ENCODE measurements around the gene PCNT. TPM values are rescaled to one million over a fixed set of nuclear protein-coding genes. Genes with fewer than 3 reads are reported as not detected.

Gene PCNT
- total and polyA plus RNA-seq, 2 of the 4 experiments (the other 2 are of a cell fraction), result 10.0 to 19.4 TPM

DNA sequence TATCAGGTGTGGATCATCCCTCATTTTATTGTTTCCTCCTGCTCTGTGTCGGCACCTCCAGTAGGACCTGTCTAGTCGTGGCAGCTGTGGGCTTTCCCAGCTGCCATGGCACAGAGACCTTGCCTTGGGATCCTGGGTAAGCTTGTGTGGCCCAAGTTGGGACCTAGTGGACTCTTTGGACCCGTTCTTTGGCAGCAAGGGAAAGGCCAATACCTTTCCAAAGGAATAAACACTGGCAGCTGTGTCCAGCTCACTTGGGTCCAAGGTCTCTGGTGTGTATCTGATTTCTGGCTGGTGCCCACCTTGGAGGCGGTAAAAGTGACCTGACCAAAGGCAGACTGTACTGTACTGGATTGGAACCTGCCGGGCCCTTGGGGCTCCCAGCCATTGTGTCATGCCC lies 156.5 kb downstream of the PCNT start:
- no peak overlapping the region for H2BK20ac ChIP-seq (ENCODE audit: low read depth, low read length)
- H2AK9ac ChIP-seq (replicated peaks; ENCODE audit: low read depth, low read length, poor library complexity), result no peak overlapping the region
- H2BK120ac ChIP-seq (ENCODE audit: low read depth, low read length), result no peak overlapping the region
- no peaks in the 10 kb centered on the region for H3K9me3 ChIP-seq (ENCODE audit: control insufficient read depth, insufficient read depth, low read length)
- no peak overlapping the region for H3K14ac ChIP-seq (replicated peaks; ENCODE audit: low read depth, low read length)
- in situ Hi-C loops (cut with MboI; ENCODE audit: low sequenced_read_pairs), result no loop called here
- H3K18ac ChIP-seq (ENCODE audit: low read depth, low read length), result no peak overlapping the region
- no peak overlapping the region for H3K4me2 ChIP-seq (ENCODE audit: low read depth, low read length)
- H3K23ac ChIP-seq (ENCODE audit: low read depth, low read length), result no peak overlapping the region
- peaks cover 22% of the 10 kb centered on the region; the same call in 1 of the 2 replicates for H4K20me1 ChIP-seq (ENCODE audit: insufficient read depth, low read length)
- no peak overlapping the region for H3K4me3 ChIP-seq (ENCODE audit: insufficient read depth, low read depth, low read length)
- WGBS, 2 experiments (ENCODE audit: extremely low coverage in 2 of 2, insufficient read length in 1 of 2), result 100% methylated on average over 3 of the region's 5 CpGs; no CpG with 5 or more reads in 1 of the 2 experiments
- no peak overlapping the region for H4K91ac ChIP-seq (ENCODE audit: insufficient read depth, low read depth, low read length)
- no peak overlapping the region for H3K27ac ChIP-seq (ENCODE audit: insufficient read depth, low read length)
- H3K79me1 ChIP-seq (ENCODE audit: low read depth in 1 of 2, low read length in 2 of 2), result peaks cover 41 to 63% of the 10 kb centered on the region in 2 experiments
- no peak overlapping the region for H2AK5ac ChIP-seq (ENCODE audit: low read depth, low read length)
- dilution Hi-C loops (cut with HindIII; ENCODE audit: low sequenced_read_pairs, unreplicated experiment), result no loop called here
- BruUV-seq (replicated peaks), result no TSS peak
- H2BK15ac ChIP-seq (ENCODE audit: low read depth, low read length), result no peak overlapping the region
- H3K4ac ChIP-seq (ENCODE audit: low read depth, low read length), result no peak overlapping the region
- no peak for DNase-seq
- ATAC-seq (ENCODE audit: low read depth), result no peak
- TF ChIP-seq RCOR1 (IDR thresholded peaks at IDR 0.05; ENCODE audit: insufficient replicate concordance, low read length) (no peak), CHD1 (IDR thresholded peaks at IDR 0.05; ENCODE audit: low read depth, low read length) (no peak), FOS (IDR thresholded peaks at IDR 0.05; ENCODE audit: low read depth, low read length) (no peak), RFX5 (IDR thresholded peaks at IDR 0.05; ENCODE audit: low read depth, low read length) (no peak), POLR2A (IDR thresholded peaks at IDR 0.05; ENCODE audit: low read depth, low read length) (no peak)
- TF ChIP-seq, protein P1, sequence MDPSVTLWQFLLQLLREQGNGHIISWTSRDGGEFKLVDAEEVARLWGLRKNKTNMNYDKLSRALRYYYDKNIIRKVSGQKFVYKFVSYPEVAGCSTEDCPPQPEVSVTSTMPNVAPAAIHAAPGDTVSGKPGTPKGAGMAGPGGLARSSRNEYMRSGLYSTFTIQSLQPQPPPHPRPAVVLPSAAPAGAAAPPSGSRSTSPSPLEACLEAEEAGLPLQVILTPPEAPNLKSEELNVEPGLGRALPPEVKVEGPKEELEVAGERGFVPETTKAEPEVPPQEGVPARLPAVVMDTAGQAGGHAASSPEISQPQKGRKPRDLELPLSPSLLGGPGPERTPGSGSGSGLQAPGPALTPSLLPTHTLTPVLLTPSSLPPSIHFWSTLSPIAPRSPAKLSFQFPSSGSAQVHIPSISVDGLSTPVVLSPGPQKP (IDR thresholded peaks at IDR 0.05; ENCODE audit: borderline replicate concordance, low read depth, low read length), result no peak
- intact Hi-C loops (cut with micrococcal nuclease), result no loop called here
- no peak overlapping the region for H4K5ac ChIP-seq (ENCODE audit: low read depth, low read length)
- H3K36me3 ChIP-seq (ENCODE audit: control insufficient read depth, insufficient read depth, low read length), result peaks cover 3% of the 10 kb centered on the region; the same call in 1 of the 2 replicates
- H3K4me1 ChIP-seq (ENCODE audit: control insufficient read depth, insufficient read depth, low read length), result no peaks in the 10 kb centered on the region
- H2BK5ac ChIP-seq (ENCODE audit: low read depth, low read length, poor library complexity, severe bottlenecking), result no peak overlapping the region
- POLR2A ChIA-PET (ENCODE audit: unreplicated experiment), result no interaction called here
- H2AFZ ChIP-seq (replicated peaks; ENCODE audit: low read length, poor library complexity), result no peak overlapping the region
- H3K9me1 ChIP-seq (ENCODE audit: insufficient read depth, low read length), result peaks cover 5% of the 10 kb centered on the region
- CTCF ChIA-PET, result no interaction called here
- H3K27me3 ChIP-seq (ENCODE audit: control insufficient read depth, insufficient read depth, low read length), result no peaks in the 10 kb centered on the region
- H4K8ac ChIP-seq (ENCODE audit: low read depth in 2 of 2, low read length in 2 of 2), result no peak overlapping the region
- H3K9ac ChIP-seq (ENCODE audit: low read depth, low read length), result no peak overlapping the region
- H3K56ac ChIP-seq (ENCODE audit: extremely low read depth, insufficient read depth, low read length), result no peak overlapping the region
